ENCODE measurements around the gene TGM1. TPM values are rescaled to one million over a fixed set of nuclear protein-coding genes. Genes with fewer than 3 reads are reported as not detected.

TGM1 gene
- total and polyA plus RNA-seq, 2 experiments from 2014 or later: 0.31 to 0.63 TPM

- Histone ChIP-seq H3K27ac (ENCODE audit: low read depth) (no peak overlapping the region), H2AFZ (no peak overlapping the region), H4K20me1 (replicated peaks; ENCODE audit: insufficient read depth) (peaks cover 3% of the 10 kb centered on the region; the same call in 1 of the 2 replicates), H3F3A (replicated peaks; ENCODE audit: low read depth) (peaks cover 9% of the 10 kb centered on the region), H3K27me3 (ENCODE audit: insufficient read depth) (0 out of 2 replicates have a peak, but pooled peaks cover under 1% of the 10 kb centered on the region), H3K4me1 (ENCODE audit: insufficient read depth) (peaks cover 12% of the 10 kb centered on the region), H3K4me2 (no peak overlapping the region), H3K4me3 (no peak overlapping the region), H3K79me2 (replicated peaks; ENCODE audit: insufficient read depth) (peaks cover 14% of the 10 kb centered on the region), H3K9me2 (ENCODE audit: insufficient read depth) (no peaks in the 10 kb centered on the region), H3K36me3 (ENCODE audit: insufficient read depth) (peaks cover 17% of the 10 kb centered on the region; the same call in 1 of the 2 replicates)
- ATAC-seq (no peak), DNase-seq (ENCODE audit: low spot score) (no peak)
- Mint-ChIP-seq H3K27ac (no peak overlapping the region), H3K4me1 (peaks cover 9% of the 10 kb centered on the region), H3K9me3 (no peaks in the 10 kb centered on the region), H3K36me3 (ENCODE audit: low read depth) (peaks cover 52% of the 10 kb centered on the region), H3K27me3 (ENCODE audit: insufficient read depth, low read depth, poor library complexity) (peaks cover 11% of the 10 kb centered on the region), H3K4me3 (no peak overlapping the region)
- TF ChIP-seq NANOG (IDR thresholded peaks at IDR 0.05; ENCODE audit: borderline replicate concordance) (no peak), EZH2phosphoT487 (IDR thresholded peaks at IDR 0.05; ENCODE audit: unreplicated experiment) (no peak), CREB1 (CRISPR knock-in tag; IDR thresholded peaks at IDR 0.05; ENCODE audit: low read depth) (no peak), ZNF462 (CRISPR knock-in tag; IDR thresholded peaks at IDR 0.05) (no peak), POLR2AphosphoS5 (IDR thresholded peaks at IDR 0.05; ENCODE audit: low read depth) (no peak), STAT1 (IDR thresholded peaks at IDR 0.05; ENCODE audit: unreplicated experiment) (no peak), ZNF331 (CRISPR knock-in tag; IDR thresholded peaks at IDR 0.05; ENCODE audit: low read depth) (no peak), CTCF (conservative IDR thresholded peaks at IDR 0.05; ENCODE audit: low read depth in 2 of 2) (no peak), ZNF114 (CRISPR knock-in tag; IDR thresholded peaks at IDR 0.05) (no peak), ETS1 (IDR thresholded peaks at IDR 0.05) (no peak), JUNB (IDR thresholded peaks at IDR 0.05; ENCODE audit: unreplicated experiment) (no peak), REST (IDR thresholded peaks at IDR 0.05; ENCODE audit: unreplicated experiment) (no peak)
Measured at GRCh38 chr14:24238527-24239037, 24.4 kb downstream of the TGM1 start.
